Erythroblast (primary cell): ENCODE results near the gene KIF26B.

Experiments
- GATA1 ChIP-seq: IDR thresholded peaks from 2 replicates; pipeline ENCODE4 v1.6.1; 2011; ENCODE audit warnings: low read depth, mild to moderate bottlenecking, control low read depth, low read length, moderate library complexity
- POLR2A ChIP-seq: IDR thresholded peaks from 2 replicates; pipeline ENCODE4 v1.6.1; 2011; ENCODE audit warnings: mild to moderate bottlenecking, low read length

- no peak for TF ChIP-seq POLR2A
- TF ChIP-seq GATA1: no peak
These were observed 226.2 kb downstream of the KIF26B start for GRCh38 chr1:245380790-245381535.
